Esophagus (tissue), 2 donors: ENCODE data around the gene KCNQ2. TPM values are rescaled to one million over a fixed set of nuclear protein-coding genes. Genes with fewer than 3 reads are reported as not detected.

ENCODE experiments used
- H3K27ac ChIP-seq, 2 donors: one replicate each; pipeline ENCODE4 v1.5.1; 2013; ENCODE audit warnings: low read depth in 2 of 2, mild to moderate bottlenecking in 2 of 2, inconsistent platforms in 1 of 2, low read length in 1 of 2, moderate library complexity in 1 of 2
- H3K27me3 ChIP-seq, 2 donors: one replicate each; pipeline ENCODE4 v1.6.1; 2013; ENCODE audit warnings: low read length in 2 of 2, control low read depth in 1 of 2, mild to moderate bottlenecking in 1 of 2; ENCODE audit not compliant: insufficient read depth in 2 of 2, control insufficient read depth in 1 of 2
- H3K36me3 ChIP-seq, 2 donors: one replicate each; pipeline ENCODE4 v1.6.1; 2013; ENCODE audit warnings: low read length in 1 of 2; ENCODE audit not compliant: control insufficient read depth in 2 of 2, insufficient read depth in 2 of 2
- H3K4me1 ChIP-seq, 2 donors: one replicate each; pipeline ENCODE4 v1.6.1; 2013; ENCODE audit warnings: low read length in 1 of 2; ENCODE audit not compliant: control insufficient read depth in 2 of 2, insufficient read depth in 2 of 2
- H3K4me3 ChIP-seq, 2 donors: one replicate each; pipeline ENCODE4 v1.5.1; 2013; ENCODE audit warnings: low read length in 2 of 2, mild to moderate bottlenecking in 2 of 2, low read depth in 1 of 2, moderate library complexity in 1 of 2
- H3K9me3 ChIP-seq, 2 donors: one replicate each; pipeline ENCODE4 v1.6.1; 2013; ENCODE audit warnings: mild to moderate bottlenecking in 2 of 2, low read depth in 1 of 2, low read length in 1 of 2, moderate library complexity in 1 of 2; ENCODE audit not compliant: control insufficient read depth in 2 of 2, insufficient read depth in 1 of 2
- WGBS, 2 donors: extraction: QIAGEN DNeasy Blood & Tissue Kit; methylation state at CpG; one replicate each; pipeline ENCODE4 v1.1.7; 2013; 5-methylcytosine and 5-hydroxymethylcytosine counted together
- polyA plus RNA-seq, 2 donors: library from polyadenylated mRNA; stranded (reverse); fragments of 200-250 nt; gene quantifications; one replicate each; pipeline ENCODE4 v1.2.3, GENCODE V29; 2013
- donor health status: healthy with polysubstance abuse.
- donor health status: Bipolar disorder and iron deficiency.

KCNQ2 gene
- polyA plus RNA-seq, 2 donors, result 0.01 to 0.06 TPM

DNA sequence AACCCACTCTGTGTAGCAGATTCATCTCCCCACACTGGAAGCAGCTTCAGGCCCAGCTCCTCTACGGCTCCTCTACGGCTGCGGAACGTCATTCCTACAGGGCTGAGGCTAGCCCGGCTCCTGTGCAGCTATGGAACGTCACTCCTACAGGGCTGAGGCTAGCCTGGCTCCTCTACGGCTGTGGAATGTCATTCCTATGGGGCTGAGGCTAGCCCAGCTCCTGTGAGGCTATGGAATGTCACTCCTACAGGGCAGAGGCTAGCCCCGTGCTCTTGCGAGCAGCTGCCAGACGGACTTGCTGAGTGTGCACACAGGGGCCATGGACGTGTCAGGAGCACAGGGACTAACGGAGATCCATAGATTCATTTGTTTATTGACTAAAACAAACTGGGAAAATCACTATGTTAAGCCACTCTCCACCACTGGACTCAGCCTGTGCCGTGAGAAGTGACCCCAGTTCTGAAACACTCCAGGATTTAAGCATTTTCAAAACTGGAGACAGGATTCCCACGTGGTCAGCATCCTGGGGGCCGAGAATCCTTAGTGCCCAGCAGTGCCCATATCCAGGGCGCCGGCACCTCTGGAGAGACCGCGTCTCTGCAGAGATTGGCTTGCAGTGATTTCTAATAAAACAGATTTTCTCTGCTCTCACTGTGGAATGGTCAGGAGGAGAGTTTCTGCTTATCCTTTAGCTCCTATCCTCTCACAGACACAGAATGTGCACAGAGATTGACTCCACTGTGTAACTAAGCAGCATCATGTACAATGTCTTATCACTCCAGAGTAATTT lies 5.0 kb downstream of the KCNQ2 start:
- H3K4me1 ChIP-seq, result peaks cover 6 to 7% of the 10 kb centered on the region in 2 donors
- no peak overlapping the region for H3K27ac ChIP-seq
- WGBS, 2 donors, result 70 to 72% methylated on average over 19 of the region's 19 CpGs
- H3K27me3 ChIP-seq, result peaks cover 6 to 20% of the 10 kb centered on the region in 2 donors
- no peaks in the 10 kb centered on the region for H3K36me3 ChIP-seq
- H3K4me3 ChIP-seq, result no peak overlapping the region
- H3K9me3 ChIP-seq, result no peaks in the 10 kb centered on the region

DNA sequence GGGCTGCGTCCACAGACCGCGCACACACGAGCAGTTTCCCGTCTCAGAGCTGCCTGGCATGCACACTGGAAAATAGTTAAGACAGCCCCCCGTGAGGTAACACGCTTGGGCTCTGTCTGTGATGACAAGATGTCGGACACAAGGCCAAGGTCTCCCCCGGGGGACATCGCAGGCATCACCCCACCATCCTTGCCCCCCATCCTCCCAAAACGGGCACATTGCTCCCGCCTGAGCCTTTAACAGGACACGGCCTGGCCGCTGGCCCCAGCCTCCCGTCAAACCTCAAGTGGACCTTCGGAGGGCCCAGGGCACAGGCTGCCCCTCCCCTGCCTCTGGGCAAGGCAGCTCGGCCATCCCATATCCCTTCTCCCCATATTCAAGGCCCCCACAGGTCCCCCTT lies 5.6 kb downstream of the KCNQ2 start:
- Histone ChIP-seq H3K36me3 (no peaks in the 10 kb centered on the region), H3K4me3 (no peak overlapping the region), H3K27ac (no peak overlapping the region), H3K27me3 (peaks cover 3 to 16% of the 10 kb centered on the region in 2 donors), H3K4me1 (peaks cover under 1 to 2% of the 10 kb centered on the region in 2 donors), H3K9me3 (no peaks in the 10 kb centered on the region)
- 85 to 87% methylated on average over 17 of the region's 17 CpGs for WGBS, 2 donors

DNA sequence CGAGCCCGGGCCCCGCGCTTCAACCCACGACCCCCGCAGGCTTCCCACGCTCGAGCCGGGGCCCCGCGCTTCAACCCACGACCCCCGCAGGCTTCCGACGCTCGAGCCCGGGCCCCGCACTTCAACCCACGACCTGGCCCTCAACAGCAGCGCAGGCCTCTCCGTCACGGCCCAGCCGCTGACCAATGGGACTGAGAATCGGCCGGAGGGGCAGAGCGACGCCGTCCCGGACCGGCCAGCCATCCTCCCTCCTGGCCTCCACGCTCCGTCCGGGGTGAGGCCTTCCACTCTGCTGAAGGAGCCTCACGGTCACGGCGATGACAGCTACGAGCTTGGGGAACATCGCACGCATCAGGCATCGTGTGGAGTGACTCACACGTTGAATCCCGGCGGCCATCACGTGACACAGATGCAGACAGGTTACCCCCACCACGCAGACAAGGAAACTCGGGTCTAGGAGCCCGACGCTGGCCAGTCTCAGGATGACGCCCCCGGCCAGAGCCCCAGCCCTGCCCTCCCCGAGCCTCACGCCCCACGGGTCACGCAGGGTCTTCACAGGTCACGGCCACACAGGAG lies 6.1 kb downstream of the KCNQ2 start:
- Histone ChIP-seq H3K9me3 (no peaks in the 10 kb centered on the region), H3K4me1 (peaks cover 0 to 2% of the 10 kb centered on the region in 2 donors), H3K27ac (no peak overlapping the region), H3K36me3 (no peaks in the 10 kb centered on the region), H3K27me3 (peaks cover 3 to 14% of the 10 kb centered on the region in 2 donors), H3K4me3 (no peak overlapping the region)
- WGBS, 2 donors, result 82 to 84% methylated on average over 49 to 55 of the region's 55 CpGs

DNA sequence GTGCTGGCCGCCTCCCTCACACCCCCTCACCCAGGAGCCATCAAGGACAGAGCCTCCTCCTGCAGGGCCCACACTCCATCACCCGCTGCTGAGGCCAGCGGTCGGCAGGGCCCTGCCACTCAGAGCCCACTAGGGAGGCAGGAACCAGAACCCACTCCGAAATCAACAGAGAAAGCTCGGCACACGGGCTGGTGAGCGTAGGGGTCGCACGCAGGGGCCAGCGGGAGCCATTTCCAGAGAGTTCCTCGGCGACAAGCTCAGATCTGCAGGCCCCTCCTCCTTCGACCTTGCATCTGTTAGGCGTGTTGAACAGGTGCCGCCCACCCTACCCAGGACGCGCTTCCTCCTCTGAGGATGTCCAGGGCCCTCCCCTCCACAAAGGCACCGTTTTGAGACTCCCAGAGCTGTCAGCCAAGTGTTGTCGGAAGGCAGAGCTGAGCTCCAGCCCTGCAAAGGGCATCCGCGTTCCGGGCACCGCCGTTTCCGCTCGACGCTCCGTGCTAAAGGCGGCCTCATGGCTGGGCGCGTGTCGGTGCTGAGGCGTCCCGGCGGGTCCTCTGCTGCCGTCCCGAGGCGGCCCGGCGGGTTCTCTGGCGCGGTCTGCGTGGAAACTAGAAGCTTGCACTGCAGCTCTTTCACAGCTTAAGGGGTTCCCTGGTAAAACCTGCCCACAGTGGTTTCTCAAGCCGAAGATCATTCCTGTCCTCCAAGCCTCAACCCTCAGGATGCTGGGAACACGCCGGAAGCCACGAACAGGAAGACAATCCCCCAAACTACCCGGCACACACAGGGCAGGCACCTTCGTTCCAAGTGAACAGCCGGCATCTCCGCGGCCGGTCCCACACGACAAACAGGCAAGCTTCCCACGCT lies 6.8 kb downstream of the KCNQ2 start:
- peaks cover 2 to 11% of the 10 kb centered on the region in 2 donors for H3K27me3 ChIP-seq
- H3K27ac ChIP-seq, result no peak overlapping the region
- no peak overlapping the region for H3K4me3 ChIP-seq
- H3K4me1 ChIP-seq, result peaks cover 0 to 2% of the 10 kb centered on the region in 2 donors
- H3K9me3 ChIP-seq, result no peaks in the 10 kb centered on the region
- no peaks in the 10 kb centered on the region for H3K36me3 ChIP-seq
- WGBS, 2 donors, result 79 to 80% methylated on average over 53 to 56 of the region's 56 CpGs

GRCh38 chr20:63464289-63464635 lies 8.2 kb downstream of the KCNQ2 start:
- WGBS, 2 donors, result 77 to 87% methylated on average over 12 of the region's 12 CpGs
- no peak overlapping the region for H3K4me3 ChIP-seq
- no peaks in the 10 kb centered on the region for H3K9me3 ChIP-seq
- no peak overlapping the region for H3K27ac ChIP-seq
- no peaks in the 10 kb centered on the region for H3K4me1 ChIP-seq
- H3K27me3 ChIP-seq, result peaks cover 0 to 6% of the 10 kb centered on the region in 2 donors
- H3K36me3 ChIP-seq, result no peaks in the 10 kb centered on the region

DNA sequence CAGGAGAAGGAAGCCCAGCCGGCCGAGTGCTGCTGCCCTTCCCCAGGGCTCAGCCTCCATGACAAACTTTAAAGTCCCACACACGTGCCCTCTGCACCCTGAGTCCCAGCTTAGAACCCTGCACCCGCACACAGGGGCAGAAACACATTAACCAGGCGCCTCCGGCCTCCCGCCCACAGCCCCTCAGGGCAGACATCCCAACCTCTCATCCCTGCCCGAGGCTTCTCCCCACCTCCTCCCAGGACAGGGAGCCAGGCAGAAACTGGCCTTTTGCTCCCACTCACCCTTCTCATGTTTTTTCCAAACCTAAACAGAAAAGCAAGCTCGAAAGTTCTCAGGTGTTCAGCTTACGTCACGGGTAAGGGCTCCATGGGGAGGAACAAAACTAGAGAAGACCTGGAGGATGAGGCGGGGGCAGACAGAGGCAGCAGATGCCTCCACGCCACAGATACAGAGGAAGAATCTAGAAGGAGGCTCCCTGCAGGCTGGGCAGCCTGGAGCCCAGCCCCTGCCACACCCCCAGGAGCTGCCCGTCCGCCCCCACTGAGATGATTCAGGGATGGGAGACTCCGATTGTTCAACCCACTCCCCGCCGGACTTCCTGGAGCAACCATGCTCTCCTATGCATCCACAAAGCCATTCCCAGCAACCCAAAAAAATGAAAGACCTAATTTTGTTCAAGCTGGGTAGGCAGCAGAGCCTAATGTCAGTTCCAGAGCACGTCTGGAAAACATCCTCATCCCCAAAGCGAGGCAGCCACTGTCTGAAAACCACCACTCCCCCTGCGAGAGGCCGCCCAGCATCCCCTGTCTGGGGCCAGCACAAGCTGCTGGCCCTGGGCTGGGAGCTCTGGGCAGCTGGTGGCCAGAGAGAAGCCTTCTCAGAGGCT lies 8.8 kb downstream of the KCNQ2 start:
- no peaks in the 10 kb centered on the region for H3K4me1 ChIP-seq
- H3K9me3 ChIP-seq, result peaks cover 0 to 2% of the 10 kb centered on the region in 2 donors
- WGBS, 2 donors, result 48 to 49% methylated on average over 22 of the region's 22 CpGs
- H3K36me3 ChIP-seq, result no peaks in the 10 kb centered on the region
- H3K4me3 ChIP-seq, result no peak overlapping the region
- no peak overlapping the region for H3K27ac ChIP-seq
- H3K27me3 ChIP-seq, result peaks cover 0 to 6% of the 10 kb centered on the region in 2 donors

DNA sequence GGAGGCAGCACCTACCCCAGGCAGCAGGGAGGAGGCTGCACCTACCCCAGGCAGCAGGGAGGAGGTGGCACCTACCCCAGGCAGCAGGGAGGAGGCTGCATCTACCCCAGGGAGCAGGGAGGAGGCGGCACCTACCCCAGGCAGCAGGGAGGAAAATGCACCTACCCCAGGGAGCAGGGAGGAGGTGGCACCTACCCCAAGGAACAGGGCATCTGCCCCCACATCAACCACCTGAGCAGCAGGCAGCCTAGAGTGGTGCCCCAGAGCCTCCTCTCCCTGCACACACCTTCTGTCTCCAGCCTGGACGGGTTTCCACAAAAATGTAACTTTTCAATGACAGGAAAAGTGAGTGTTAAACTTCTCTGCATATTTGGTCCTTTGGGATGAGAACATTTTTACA lies 10.2 kb downstream of the KCNQ2 start:
- no peaks in the 10 kb centered on the region for H3K4me1 ChIP-seq
- WGBS, 2 donors, result 47 to 78% methylated on average over 2 of the region's 2 CpGs
- peaks cover 0 to 11% of the 10 kb centered on the region in 2 donors for H3K27me3 ChIP-seq
- no peaks in the 10 kb centered on the region for H3K36me3 ChIP-seq
- H3K27ac ChIP-seq, result no peak overlapping the region
- H3K4me3 ChIP-seq, result no peak overlapping the region
- peaks cover 0 to 3% of the 10 kb centered on the region in 2 donors for H3K9me3 ChIP-seq

DNA sequence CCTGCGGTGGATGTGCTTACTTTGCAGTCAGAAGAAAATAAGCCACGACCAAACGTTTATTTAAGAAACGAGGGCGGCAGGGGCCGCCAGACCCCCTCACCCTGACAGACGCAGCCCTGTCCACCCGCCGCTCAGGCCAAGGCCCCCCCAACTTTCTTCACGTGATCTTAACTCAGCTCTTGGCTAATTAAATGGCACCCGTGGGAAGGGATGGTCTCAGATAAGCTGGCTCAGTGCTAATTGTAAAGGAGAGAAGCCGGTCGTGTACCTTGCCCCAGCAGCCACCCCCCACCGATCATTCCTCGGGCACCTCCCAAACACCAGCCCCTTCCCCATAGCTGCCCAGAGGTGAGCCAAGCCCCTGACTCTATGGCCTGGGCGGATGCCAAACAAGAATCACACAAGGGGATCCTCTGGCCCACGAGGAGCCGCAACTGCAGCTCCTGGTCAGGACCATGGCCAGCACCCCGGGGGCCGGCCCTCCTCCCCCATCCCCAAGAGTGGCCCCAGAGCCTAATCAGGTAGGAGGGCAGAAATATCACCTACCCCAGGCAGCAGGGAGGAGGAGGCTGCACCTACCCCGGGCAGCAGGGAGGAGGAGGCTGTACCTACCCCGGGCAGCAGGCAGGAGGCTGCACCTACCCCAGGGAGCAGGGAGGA lies 11.2 kb downstream of the KCNQ2 start:
- 24 to 31% methylated on average over 22 of the region's 22 CpGs for WGBS, 2 donors
- Histone ChIP-seq H3K9me3 (peaks cover 0 to 3% of the 10 kb centered on the region in 2 donors), H3K27me3 (peaks cover 0 to 11% of the 10 kb centered on the region in 2 donors), H3K36me3 (no peaks in the 10 kb centered on the region), H3K4me3 (no peak overlapping the region), H3K27ac (no peak overlapping the region), H3K4me1 (no peaks in the 10 kb centered on the region)
